Thyroid gland (tissue), 4 donors: Measurements from ENCODE around the gene SMIM29.

ENCODE experiments used
- CTCF ChIP-seq, 6 experiments: fragments of 200-600 bp in 3 of 6; fragments of 450-650 bp in 3 of 6; sonication (generic) in 3 of 6; IDR thresholded peaks; one replicate each; pipeline ENCODE4 v1.5.1; 2016 to 2019; ENCODE audit warnings: antibody characterized with exemption in 6 of 6, mild to moderate bottlenecking in 2 of 6, inconsistent platforms in 1 of 6, moderate library complexity in 1 of 6
- POLR2A ChIP-seq, 2 donors: fragments of 450-650 bp; IDR thresholded peaks; one replicate each; pipeline ENCODE4 v1.6.1; 2017; ENCODE audit warnings: antibody characterized with exemption in 2 of 2, mild to moderate bottlenecking in 2 of 2, moderate library complexity in 1 of 2

- no peak for TF ChIP-seq CTCF (IDR thresholded peaks at IDR 0.05)
- TF ChIP-seq POLR2A (IDR thresholded peaks at IDR 0.05) = no peak
Measured at GRCh38 chr6:34267746-34268145, 18.9 kb upstream of the SMIM29 start.
